ENCODE measurements around the gene MBD6.

DNA sequence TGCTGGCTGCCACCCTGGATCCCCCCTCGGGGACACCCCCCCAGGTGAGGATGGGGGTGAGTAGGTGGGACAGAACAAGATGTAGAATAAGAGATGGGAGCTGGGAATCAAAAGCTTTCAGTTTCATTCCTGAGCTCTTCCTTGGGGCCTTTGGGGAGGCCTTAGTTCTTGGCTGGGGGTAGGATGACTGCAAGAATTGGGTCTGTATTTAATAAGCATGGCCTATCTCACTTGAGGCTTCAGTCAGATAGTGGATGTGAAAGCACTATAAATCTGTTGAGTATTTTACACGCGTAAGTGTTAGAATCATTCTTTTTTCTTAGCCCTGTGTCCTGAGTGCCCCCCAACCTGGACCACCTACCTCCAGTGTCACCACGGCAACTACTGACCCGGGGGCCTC is 4.6 kb downstream of the MBD6 start:
- TF ChIP-seq, protein P1, sequence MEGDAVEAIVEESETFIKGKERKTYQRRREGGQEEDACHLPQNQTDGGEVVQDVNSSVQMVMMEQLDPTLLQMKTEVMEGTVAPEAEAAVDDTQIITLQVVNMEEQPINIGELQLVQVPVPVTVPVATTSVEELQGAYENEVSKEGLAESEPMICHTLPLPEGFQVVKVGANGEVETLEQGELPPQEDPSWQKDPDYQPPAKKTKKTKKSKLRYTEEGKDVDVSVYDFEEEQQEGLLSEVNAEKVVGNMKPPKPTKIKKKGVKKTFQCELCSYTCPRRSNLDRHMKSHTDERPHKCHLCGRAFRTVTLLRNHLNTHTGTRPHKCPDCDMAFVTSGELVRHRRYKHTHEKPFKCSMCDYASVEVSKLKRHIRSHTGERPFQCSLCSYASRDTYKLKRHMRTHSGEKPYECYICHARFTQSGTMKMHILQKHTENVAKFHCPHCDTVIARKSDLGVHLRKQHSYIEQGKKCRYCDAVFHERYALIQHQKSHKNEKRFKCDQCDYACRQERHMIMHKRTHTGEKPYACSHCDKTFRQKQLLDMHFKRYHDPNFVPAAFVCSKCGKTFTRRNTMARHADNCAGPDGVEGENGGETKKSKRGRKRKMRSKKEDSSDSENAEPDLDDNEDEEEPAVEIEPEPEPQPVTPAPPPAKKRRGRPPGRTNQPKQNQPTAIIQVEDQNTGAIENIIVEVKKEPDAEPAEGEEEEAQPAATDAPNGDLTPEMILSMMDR (IDR thresholded peaks at IDR 0.05; ENCODE audit: low read length), result no peak
- no peak for TF ChIP-seq EZH2 (optimal IDR thresholded peaks at IDR 0.05; ENCODE audit: low read depth, low read length)

Data from MM.1S (cell line).